ENCODE results near the gene LPO. TPM values are rescaled to one million over a fixed set of nuclear protein-coding genes. Genes with fewer than 3 reads are reported as not detected.

Gene LPO
- total and polyA plus RNA-seq, 2 donors (not counting 3 experiments of a cell fraction or from before 2014, with no cell fraction given): not detected

GRCh38 chr17:58229384-58229783 is 9.0 kb upstream of the LPO start:
- Histone ChIP-seq H3K27ac (ENCODE audit: insufficient read depth, low read depth, low read length) (no peak overlapping the region), H3K36me3 (ENCODE audit: control insufficient read depth in 2 of 2, extremely low read depth in 1 of 2, insufficient read depth in 2 of 2, low read length in 2 of 2) (no peaks in the 10 kb centered on the region), H3K9me3 (replicated peaks; ENCODE audit: control insufficient read depth, insufficient read depth, low read length) (no peaks in the 10 kb centered on the region), H3K4me2 (ENCODE audit: insufficient read depth, low read length) (no peak overlapping the region), H3K4me1 (ENCODE audit: control insufficient read depth, extremely low read depth, insufficient read depth, low read length) (no peaks in the 10 kb centered on the region), H3K9ac (replicated peaks; ENCODE audit: extremely low read depth, insufficient read depth, low read length) (no peak overlapping the region), H3K27me3 (ENCODE audit: control insufficient read depth in 2 of 2, insufficient read depth in 2 of 2, low read length in 2 of 2) (peaks cover 4 to 14% of the 10 kb centered on the region in 2 experiments), H3K9me1 (replicated peaks; ENCODE audit: control insufficient read depth, extremely low read depth, insufficient read depth, low read length) (no peaks in the 10 kb centered on the region), H3K4me3 (replicated peaks in 1 of 3; ENCODE audit: insufficient read depth in 1 of 3, low read depth in 1 of 3, low read length in 3 of 3) (no peak overlapping the region), H2AFZ (ENCODE audit: low read depth, low read length) (no peak overlapping the region), H4K20me1 (replicated peaks; ENCODE audit: control insufficient read depth, extremely low read depth, insufficient read depth, low read length) (no peaks in the 10 kb centered on the region), H3K79me2 (ENCODE audit: control insufficient read depth, insufficient read depth, low read length) (no peaks in the 10 kb centered on the region)
- no peak for TF ChIP-seq POLR2A (IDR thresholded peaks at IDR 0.05; ENCODE audit: low read depth, low read length)
- TF ChIP-seq JUN (IDR thresholded peaks at IDR 0.05; ENCODE audit: borderline replicate concordance, insufficient read depth, insufficient read length, low read depth): no peak
- TF ChIP-seq, protein P1, sequence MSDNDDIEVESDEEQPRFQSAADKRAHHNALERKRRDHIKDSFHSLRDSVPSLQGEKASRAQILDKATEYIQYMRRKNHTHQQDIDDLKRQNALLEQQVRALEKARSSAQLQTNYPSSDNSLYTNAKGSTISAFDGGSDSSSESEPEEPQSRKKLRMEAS (IDR thresholded peaks at IDR 0.05; ENCODE audit: insufficient read depth, insufficient read length): no peak
- TF ChIP-seq FOS (IDR thresholded peaks at IDR 0.05; ENCODE audit: borderline replicate concordance, insufficient read depth, low read length): no peak
- ChIA-PET POLR2A (no interaction called here), CTCF (interaction anchor here (1.2 to 3.3 kb wide), 4 partner anchors 9 to 29 kb away, joined by 3 to 12 read pairs (median 4); partner anchors contain the start of gene LPO)
- DNase-seq (ENCODE audit: low read depth, low spot score): no peak
- no peak for FAIRE-seq
- intact Hi-C loops (cut with micrococcal nuclease) (no loop called here), dilution Hi-C loops (cut with MboI; ENCODE audit: extremely low pct_ligation_motif_present, low sequenced_read_pairs) (no loop called here)
- no TSS peak for BruUV-seq (replicated peaks)

GRCh38 chr17:58229881-58230280 is 8.5 kb upstream of the LPO start:
- BruUV-seq (replicated peaks): no TSS peak

More at GRCh38 chr17:58229881-58230280, 8.5 kb upstream of the LPO start:
- dilution Hi-C loops (cut with MboI; ENCODE audit: extremely low pct_ligation_motif_present, low sequenced_read_pairs): no loop called here
- Histone ChIP-seq H3K9ac (replicated peaks; ENCODE audit: extremely low read depth, insufficient read depth, low read length) (no peak overlapping the region), H4K20me1 (replicated peaks; ENCODE audit: control insufficient read depth, extremely low read depth, insufficient read depth, low read length) (no peaks in the 10 kb centered on the region), H3K4me2 (ENCODE audit: insufficient read depth, low read length) (no peak overlapping the region), H3K36me3 (ENCODE audit: control insufficient read depth in 2 of 2, extremely low read depth in 1 of 2, insufficient read depth in 2 of 2, low read length in 2 of 2) (no peaks in the 10 kb centered on the region), H3K79me2 (ENCODE audit: control insufficient read depth, insufficient read depth, low read length) (no peaks in the 10 kb centered on the region), H3K27ac (ENCODE audit: insufficient read depth, low read depth, low read length) (no peak overlapping the region), H3K27me3 (ENCODE audit: control insufficient read depth in 2 of 2, insufficient read depth in 2 of 2, low read length in 2 of 2) (peaks cover 6 to 14% of the 10 kb centered on the region in 2 experiments), H3K4me1 (ENCODE audit: control insufficient read depth, extremely low read depth, insufficient read depth, low read length) (no peaks in the 10 kb centered on the region), H3K4me3 (replicated peaks in 1 of 3; ENCODE audit: insufficient read depth in 1 of 3, low read depth in 1 of 3, low read length in 3 of 3) (no peak overlapping the region), H2AFZ (ENCODE audit: low read depth, low read length) (no peak overlapping the region), H3K9me3 (replicated peaks; ENCODE audit: control insufficient read depth, insufficient read depth, low read length) (no peaks in the 10 kb centered on the region), H3K9me1 (replicated peaks; ENCODE audit: control insufficient read depth, extremely low read depth, insufficient read depth, low read length) (no peaks in the 10 kb centered on the region)
- ChIA-PET CTCF (interaction anchor here (0.6 to 3.3 kb wide), 5 partner anchors 9 to 1319 kb away, joined by 3 to 12 read pairs (median 4); partner anchors contain the start of gene LPO), POLR2A (no interaction called here)
- no peak for TF ChIP-seq MYC (IDR thresholded peaks at IDR 0.05; ENCODE audit: low read depth, low read length)
- intact Hi-C loops (cut with micrococcal nuclease): no loop called here
- no peak for FAIRE-seq
- DNase-seq (ENCODE audit: low read depth, low spot score): no peak

Data from endothelial cell of umbilical vein (primary cell).